NCI-H524 treated with DMSO at 0.1 percent for 48 hours (cell line): Measurements from ENCODE around the gene PDCD1.

Experiments used
- DNase-seq: peaks from one replicate; lab custom pipeline; 2025; lab: John Stamatoyannopoulos, UW

Gene PDCD1

DNA sequence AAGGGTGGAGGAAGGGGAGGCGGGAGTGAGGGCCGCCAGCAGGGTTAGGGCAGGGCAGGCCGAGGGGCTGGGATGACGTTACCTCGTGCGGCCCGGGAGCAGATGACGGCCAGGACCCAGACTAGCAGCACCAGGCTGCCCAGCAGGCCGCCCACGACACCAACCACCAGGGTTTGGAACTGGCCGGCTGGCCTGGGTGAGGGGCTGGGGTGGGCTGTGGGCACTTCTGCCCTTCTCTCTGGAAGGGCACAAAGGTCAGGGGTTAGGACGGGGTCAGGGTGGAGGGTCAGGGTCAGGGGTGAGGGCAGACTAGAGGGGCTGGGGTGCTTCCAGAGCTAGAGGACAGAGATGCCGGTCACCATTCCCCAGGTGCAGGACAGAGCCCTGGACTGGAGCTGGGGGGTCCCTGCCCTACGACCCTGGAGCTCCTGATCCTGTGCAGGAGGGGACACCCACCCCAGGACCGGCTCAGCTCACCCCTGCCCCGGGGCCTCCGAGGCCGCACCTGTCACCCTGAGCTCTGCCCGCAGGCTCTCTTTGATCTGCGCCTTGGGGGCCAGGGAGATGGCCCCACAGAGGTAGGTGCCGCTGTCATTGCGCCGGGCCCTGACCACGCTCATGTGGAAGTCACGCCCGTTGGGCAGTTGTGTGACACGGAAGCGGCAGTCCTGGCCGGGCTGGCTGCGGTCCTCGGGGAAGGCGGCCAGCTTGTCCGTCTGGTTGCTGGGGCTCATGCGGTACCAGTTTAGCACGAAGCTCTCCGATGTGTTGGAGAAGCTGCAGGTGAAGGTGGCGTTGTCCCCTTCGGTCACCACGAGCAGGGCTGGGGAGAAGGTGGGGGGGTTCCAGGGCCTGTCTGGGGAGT is 6.3 kb downstream of the PDCD1 start:
- DNase-seq, result no peak

DNA sequence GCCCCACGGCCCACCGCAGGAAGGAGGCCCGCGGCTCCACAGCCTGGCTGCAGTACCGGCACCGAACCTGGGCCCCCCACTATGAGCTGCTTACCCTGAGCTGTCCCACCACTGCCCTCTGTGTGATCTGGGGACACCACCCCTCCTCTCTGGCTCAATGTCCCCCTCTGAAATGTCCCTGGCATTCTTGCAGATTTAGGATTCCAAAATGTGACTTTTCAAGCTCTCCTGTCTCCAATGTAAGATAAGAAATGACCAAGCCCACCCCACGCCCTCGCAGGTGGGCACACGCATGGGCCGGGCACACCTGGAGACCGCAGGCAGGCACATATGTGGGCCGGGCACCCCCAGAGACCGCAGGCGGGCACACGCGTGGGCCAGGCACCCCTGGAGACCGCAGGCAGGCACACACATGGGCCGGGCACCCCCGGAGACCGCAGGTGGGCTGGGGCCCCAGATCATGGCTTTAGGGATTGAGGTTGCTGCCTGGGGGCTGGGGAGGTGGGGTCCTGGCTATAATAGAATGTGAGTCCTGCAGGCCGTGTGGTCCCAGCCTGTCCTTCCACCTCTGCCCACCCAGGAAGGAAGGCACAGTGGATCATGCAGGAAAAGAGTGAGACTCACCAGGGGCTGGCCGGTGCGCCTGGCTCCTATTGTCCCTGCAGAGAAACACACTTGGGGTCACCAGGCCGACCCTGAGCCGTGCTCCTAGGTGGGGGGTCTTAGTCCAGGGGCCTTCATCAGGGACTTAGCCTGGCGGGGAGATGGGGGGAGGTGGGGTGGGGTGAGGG is 7.2 kb downstream of the PDCD1 start:
- DNase-seq, result no peak

DNA sequence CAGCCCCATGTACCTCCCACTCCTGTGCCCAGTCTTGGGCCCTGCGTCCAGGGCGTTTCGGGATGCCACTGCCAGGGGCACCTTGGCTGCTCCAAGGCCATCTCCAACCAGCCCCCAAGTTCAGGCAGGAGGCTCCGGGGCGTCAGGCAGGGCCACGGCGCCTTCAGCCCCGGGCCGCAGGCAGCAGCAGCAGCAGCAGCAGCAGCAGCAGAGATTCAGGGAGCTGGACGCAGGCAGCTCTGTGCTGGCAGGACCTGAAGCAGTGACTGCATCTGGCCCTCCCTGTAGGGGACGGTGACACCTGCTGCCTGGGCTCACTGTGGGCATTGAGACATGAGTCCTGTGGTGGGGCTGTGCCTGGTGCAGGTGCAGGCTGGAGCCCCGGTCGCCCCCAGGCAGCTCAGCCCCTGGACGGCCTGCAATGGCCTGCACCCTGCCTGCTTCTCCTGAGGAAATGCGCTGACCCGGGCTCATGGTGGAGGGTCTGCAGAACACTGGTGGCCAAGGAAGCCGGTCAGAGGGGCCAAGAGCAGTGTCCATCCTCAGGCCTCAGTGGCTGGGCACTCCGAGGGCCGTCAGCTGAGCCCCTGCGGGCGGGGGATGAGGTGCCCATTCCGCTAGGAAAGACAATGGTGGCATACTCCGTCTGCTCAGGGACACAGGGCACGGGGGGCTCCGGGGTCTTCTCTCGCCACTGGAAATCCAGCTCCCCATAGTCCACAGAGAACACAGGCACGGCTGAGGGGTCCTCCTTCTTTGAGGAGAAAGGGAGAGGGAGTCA is 8.0 kb downstream of the PDCD1 start:
- DNase-seq, result no peak

DNA sequence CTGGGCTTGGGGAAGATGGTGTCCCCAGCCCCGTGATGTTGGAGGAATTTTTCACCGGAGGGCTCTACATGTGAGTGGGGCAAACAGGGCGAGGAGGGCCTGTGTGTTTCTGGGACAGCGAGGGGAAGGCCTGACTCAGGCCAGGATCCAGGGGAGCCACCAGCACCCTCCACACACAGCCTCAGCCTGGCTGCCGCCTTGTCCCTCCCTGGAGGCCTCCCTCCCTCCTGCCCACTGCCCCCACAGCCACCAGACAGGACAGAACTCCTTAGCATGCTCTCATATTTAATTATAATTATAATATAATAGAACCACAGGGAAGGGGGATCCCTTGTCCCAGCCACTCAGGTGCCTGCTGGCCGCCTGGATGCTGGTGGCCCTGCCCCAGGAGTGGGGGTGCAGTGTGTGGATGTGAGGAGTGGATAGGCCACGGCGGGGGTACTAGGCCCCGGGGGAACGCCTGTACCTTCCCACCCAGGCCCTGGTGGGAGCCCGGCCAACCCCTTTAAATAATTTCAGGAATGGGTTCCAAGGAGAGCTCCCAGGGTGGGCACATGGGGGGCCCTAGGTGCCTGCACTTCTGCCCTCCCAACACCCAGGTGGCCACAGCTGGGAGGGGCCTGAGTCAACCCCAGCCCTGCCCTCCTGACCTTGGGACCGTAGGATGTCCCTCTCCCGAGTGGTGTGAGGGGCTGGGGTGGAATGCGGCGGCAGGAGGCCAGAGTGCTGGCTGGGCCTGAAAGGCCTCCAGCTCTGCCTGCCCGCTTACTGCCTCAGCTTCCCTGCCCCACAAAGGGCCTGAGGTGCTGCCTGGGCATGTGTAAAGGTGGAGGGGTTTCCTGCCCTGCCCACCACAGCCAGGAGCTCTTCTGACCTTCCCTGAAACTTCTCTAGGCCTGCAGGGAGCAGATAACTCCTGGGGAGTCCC is 8.8 kb downstream of the PDCD1 start:
- no peak for DNase-seq

DNA sequence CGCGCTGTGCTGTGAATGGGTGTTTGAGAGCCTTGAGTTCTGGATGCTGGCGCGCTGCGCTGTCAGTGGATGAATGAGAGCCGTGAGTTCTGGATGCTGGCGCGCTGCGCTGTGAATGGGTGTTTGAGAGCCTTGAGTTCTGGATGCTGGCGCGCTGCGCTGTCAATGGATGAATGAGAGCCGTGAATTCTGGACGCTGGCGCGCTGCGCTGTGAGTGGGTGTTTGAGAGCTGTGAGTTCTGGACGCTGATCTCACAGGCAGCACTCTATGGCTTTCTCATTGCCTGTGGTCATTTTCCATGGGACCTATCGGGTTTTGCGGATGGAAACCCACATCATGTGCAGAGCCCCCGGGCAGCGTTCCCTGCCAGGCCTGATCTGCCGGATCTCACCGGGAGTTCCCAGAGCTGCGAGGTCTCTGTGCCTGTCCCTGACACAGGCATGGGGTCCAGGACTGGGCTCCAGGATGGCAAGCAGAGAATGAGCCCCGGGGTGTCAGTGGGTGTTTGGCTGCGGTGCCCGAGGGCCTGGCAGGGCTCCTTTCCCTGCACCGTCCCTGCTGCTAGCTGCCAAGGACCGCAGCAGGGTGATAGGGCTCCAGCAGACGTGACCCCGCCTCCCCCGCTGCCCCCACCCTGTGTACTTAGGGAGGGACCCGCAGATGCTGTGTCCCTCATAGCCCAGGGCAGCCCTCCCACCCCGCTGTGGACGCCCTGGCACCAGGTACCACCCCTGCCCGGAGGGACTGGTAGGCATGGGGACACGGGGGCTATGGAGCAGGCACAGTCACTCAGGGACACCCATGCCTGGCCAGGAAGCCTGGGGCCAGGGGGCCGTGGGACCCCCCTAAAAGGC is 9.7 kb downstream of the PDCD1 start:
- no peak for DNase-seq

DNA sequence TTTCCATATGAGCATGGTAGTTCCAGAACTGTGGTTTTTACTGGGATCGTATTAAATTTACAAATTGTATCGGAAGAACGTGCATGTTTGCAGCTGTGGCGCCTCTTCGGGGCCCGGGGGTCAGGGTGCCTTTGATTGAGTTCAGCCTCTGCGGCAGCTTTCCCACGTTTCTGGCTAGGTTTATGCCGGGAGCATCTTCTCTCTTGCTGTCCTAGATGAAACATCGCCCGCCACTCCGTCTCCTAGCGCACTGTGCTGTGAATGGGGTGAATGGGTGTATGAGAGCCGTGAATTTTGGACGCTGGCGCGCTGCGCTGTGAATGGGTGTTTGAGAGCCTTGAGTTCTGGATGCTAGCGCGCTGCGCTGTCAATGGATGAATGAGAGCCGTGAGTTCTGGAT is 12.3 kb downstream of the PDCD1 start:
- DNase-seq, result no peak

DNA sequence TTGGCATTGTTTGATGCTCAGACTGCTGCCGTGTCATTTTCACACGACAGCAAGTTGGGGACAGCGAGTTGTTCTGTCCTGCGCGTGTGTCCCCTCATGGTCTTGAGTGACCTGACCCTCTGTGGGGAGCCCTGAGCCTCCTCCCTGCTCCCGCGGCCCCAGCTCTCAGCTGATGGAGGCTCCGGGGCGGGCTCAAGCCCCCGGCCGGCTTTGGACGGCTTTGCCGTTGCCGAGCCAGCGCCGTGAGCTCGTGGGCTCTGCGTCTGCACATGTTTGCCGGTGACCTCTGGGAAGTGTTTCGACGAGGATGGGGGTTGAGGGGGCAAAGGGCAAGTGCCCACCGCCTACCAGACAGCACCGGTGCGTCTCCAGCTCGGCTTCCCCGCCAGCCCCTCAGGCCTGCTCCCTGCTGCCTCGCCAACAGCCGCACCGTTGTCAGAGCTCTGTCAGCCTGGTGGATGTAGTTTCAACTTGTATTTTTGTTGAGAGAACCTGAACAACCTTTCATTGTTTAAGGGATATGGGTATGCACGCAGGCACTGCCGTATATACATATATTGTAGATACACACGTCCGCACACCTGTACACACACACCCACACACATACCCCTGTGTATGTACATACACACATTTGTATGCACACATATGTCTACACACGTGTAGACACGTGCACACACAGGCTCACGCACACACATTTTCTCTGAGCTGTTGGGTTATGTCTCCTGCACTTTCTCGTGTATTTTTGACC is 13.7 kb downstream of the PDCD1 start:
- DNase-seq, result no peak

DNA sequence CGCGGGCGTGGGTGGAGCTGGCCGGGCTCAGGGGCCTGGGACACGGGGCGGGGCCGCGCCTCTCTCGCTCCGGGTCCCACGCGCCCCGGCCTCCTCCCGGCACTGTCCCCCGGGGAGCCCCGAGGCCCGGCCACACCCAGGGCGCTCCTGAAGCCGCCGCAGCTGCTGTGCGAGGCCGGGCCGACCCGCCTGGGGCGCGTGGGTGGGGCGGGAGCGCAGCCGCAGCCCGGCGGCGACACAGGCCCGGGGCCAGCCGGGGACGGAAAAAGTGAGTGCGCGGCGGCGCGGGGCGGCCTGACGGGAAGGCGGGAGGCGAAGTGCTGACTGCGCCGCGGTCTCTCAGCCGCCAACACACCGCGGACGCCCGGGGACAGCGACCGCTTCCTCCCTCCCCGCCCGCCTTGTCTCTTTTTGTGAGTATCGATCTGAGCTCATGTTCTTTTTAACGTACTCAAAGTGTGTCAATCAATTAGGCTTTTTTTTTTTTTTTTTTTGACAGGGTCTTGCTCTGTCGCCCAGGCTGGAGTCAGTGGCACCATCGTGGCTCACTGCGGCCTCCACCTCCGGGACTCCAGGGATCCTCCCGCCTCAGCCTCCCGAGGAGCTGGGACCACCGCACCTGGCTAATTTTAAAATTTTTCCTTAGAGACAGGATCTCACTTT is 14.5 kb downstream of the PDCD1 start:
- no peak for DNase-seq

DNA sequence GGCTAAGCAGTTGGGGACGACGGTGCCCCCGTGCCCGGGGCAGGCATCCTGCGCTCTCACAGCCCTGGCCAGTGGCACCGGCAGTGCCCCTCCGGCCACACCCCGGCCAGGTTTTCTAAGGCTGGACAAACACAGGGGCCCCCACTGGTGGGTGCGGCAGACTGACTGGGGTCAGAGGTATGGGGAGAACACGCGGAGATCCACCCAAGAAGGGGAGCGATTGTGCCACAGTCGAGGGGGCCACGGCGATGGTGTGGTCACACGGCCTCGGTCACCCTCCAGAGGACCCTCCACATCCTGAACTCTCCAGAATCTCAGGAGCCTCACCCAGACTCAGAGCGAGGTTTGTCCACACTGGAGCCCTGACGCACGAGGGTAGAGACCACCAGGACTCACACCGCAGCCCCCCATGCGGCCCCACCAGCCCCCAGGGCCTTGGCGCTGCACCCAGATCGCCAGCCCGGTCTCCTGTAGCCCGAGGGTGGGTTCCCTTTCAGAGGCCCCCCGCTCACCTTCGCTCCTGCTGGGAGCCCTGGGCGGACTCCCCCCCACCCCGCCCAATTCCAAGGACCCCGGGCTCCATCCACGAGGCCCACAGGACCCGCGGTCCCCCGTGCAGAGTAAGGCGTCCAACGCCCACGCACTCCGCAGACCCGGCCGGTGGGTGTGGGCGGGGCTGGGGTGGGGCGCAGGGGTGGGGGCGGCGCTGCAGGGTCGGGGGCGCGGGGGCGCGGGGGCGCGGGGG is 15.2 kb downstream of the PDCD1 start:
- no peak for DNase-seq

DNA sequence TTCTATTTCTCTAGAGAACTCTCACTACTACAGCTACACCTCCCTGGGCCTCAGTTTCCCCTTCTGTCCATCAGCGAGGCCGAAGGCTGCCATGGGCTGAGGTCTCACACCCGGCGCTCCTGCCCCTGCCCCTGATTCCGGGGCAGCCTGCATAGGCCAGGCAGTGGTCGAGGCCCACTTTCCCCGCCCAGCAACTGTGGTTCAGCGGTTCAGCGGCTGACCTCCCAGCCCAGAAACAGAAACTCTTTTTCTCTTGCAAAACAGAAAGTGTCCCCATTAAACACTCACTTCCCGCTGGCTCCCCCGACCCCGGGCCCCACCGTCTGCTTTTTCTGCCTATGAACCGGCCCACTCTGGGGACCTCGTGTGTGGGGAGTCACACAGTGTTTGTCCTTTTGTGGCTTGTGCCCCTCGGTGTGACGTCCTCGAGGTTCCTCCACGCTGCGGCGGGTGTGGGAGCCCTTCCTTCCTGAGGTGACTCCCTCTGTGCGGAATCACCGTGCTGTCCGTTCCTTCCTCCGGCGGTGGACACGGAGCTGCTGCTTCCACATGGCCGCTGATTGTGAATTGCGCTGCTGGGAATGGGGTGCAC is 16.0 kb downstream of the PDCD1 start:
- no peak for DNase-seq

DNA sequence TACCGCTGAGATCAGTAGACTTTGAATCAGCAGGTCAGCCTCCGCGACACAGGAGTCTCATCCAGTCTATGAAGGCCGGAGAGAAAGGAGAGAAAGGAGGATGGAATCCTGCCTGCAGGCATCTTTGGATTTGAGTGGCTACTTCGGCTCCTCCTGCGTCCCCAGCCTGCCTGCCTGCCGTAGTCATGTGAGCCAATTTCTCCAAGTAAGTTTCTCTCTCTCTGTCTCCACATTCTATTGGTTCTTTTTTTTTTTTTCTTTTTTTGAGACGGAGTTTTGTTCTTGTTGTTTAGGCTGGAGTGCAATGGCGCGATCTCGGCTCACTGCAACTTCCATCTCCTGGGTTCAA is 16.7 kb downstream of the PDCD1 start:
- DNase-seq, result no peak

DNA sequence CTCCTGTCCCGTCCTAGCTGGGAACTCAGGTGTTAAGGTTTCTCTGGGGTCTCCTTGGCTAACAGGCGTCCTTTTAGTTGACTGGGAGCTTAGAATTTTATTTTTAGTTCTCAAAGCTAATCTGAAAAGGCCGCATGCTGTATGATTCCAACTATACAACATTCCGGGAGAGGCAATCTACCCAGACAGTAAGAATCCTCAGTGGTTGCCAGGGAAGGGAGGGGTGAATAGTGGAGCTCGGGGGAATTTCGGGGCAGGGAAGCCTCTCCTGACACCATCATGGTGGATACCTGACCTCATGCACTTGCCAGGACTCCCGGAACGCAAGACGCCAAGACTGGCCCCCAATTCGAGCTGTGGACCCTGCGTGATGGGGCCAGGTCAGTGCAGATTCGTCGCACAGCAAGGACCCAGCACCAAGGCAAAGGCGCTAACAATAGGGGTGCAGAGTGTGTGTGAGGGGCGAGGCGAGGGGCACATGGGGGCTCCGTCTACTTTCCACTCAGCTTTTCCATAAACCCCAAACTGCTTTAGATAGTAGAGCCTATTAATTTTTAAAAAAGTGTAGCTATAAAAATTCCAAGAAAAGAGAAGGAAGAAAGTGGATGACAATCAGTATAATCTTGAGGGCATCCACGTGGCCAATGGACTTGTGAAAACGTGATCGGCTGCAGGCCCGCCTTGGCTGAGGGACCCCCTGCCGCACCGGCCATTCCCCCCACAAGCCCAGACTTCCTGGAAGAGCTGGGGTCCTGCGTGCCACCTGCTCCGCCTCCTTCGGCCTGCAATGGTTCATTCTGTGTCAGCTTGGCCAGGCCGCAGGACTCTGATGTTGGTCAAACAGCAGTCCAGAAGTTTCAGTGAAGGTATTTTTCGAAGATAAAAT is 17.3 kb downstream of the PDCD1 start:
- no peak for DNase-seq

DNA sequence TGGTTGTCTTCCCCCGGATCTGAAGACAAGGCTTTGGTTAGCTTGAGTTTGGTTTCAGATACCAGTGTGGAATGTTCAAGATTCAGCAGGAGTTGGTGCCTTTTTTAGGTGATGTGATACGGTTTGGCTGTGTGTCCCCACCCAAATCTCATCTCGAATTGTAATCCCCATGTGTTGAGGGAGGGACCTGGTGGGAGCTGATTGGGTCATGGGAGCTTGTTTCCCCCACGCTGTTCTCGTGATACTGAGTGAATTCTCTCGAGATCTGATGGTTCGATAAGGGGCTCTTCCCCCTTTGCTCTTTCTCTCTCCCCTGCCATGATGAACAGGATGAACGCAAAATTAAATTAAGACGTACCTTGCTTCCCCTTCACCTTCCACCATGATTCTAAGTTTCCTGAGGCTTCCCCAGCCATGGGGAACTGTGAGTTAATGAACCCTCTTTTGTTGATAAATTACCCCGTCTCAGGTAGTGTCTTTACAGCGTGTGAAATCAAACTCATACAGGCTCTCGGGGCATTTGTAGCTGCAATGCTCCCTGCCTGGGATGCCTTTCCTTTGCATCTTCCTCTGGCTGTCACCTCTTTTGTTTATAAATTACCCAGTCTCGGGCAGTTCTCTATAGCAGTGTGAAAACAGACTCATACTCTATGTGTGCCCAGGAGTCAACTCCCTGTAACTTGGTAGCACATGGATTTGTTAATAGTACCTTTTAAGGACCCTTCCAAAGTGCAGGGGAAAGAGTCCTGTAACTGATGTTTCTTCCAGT is 21.3 kb downstream of the PDCD1 start:
- no peak for DNase-seq

DNA sequence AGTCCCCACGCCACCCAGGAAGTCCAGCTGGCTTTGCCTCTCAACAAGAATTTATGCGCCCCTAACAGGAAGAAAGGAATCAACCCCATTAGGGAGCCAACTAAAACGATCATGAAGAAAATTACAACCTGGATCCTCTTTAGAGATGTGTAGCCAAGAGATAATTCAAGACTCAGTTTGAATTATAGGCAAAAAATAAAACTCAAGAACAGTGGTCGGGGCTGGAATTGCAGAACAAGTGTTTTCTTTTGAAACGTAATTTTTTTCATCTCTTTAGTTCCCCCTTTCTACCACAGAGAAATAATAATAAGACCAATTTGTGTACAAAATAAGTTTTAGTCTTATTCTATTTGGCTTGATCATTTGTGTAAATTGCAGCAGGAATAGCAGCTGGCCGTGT is 22.4 kb downstream of the PDCD1 start:
- no peak for DNase-seq

DNA sequence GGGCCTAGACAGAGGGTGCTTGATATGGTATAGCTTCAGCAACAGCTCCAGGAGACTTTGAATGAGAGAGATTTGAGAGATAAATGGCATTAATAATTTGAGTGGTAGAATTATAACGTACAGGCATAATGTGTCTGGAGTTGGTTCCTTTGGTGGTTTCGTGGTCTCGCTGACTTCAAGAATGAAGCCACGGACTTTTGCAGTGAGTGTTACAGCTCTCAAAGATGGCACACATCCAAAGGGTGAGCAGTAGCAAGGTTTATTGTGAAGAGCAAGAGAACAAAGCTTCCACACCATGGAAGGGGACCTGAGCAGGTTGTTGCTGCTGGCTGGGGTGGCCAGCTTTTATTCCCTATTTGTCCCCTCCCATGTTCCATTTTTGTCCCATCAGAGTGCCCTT is 23.1 kb downstream of the PDCD1 start:
- no peak for DNase-seq

DNA sequence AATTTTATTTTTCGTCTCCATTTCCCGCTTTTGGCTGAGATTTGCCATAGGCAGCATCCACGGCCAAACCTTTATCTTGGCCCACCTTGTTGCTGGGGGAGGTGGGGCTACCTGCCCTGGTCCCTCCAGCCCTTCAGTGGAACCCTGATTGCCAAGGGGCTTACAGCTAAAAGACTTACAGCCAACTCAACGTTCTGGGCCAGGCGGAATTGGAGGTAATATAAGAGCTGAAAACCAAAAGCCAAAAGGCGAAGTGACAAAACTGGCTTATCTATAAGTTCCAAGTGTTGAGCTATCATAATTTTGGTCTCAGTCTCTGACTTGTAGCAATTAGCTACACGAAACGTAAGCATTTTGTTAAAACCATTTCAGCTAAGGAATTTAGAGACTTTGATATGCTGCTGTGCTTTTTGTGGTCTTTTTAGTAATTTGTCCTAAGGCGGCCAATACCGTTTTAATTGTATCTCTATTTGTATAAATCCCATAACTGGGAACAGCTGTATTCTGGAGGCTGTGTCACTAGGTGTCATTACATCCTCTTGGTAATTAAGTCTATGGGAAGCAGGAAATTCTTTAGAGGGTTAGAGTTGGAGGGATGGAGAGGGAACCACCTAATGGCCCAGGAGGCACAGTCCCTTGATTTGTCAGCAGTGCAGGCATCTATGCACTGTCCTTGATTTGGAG is 24.0 kb downstream of the PDCD1 start:
- DNase-seq, result no peak
